HFFc6 (cell line): ENCODE results near the gene DCAF10. TPM values are rescaled to one million over a fixed set of nuclear protein-coding genes. Genes with fewer than 3 reads are reported as not detected.
"Not testable (repeated sequence)": the region's sequence is repeated elsewhere in the genome, so short reads cannot be mapped to it uniquely, and the experiment has no call there.

Source experiments
- DNase-seq: peaks from one replicate; pipeline ENCODE4 v3.0.0-alpha.2; 2018
- H3K27ac Mint-ChIP-seq: 2 replicates; pipeline ENCODE4 v1.8.0; 2020; ENCODE audit warnings: mild to moderate bottlenecking, mixed read lengths
- H3K27me3 Mint-ChIP-seq: 2 replicates; pipeline ENCODE4 v1.8.0; 2021; ENCODE audit warnings: mild to moderate bottlenecking, moderate library complexity, mixed read lengths; ENCODE audit not compliant: insufficient read depth
- H3K36me3 Mint-ChIP-seq: 2 replicates; pipeline ENCODE4 v1.8.0; 2021; ENCODE audit warnings: low read depth, mixed read lengths
- H3K4me1 Mint-ChIP-seq: 2 replicates; pipeline ENCODE4 v1.8.0; 2020; ENCODE audit warnings: low read depth, mixed read lengths
- H3K4me3 Mint-ChIP-seq: 2 replicates; pipeline ENCODE4 v1.8.0; 2020; ENCODE audit warnings: mild to moderate bottlenecking, moderate library complexity, mixed read lengths
- H3K9me3 Mint-ChIP-seq: 2 replicates; pipeline ENCODE4 v1.8.0; 2020; ENCODE audit warnings: mild to moderate bottlenecking, mixed read lengths
- total RNA-seq, 6 experiments: library from RNA; stranded (reverse); fragmentation: NEBNext Ultra II Directional; extraction: Animal tissue kit (Norgen Biotek cat#: 25700); gene quantifications; 2 replicates in 1 of 6; 3 replicates in 5 of 6; pipeline ENCODE4 v1.2.3, GENCODE V29; 2021
- TF ChIP-seq, protein P1 (sequence below): fragments of 200-600 bp; sonication (generic); IDR thresholded peaks from 2 replicates; pipeline ENCODE4 v1.5.0; 2021; ENCODE audit warnings: antibody characterized with exemption, mild to moderate bottlenecking

DCAF10 gene
- total RNA-seq, 6 experiments from 2014 or later: 18.3 to 26.5 (median 23.1) TPM

GRCh38 chr9:37812773-37813379, 12.3 kb downstream of the DCAF10 start:
- no peaks in the 10 kb centered on the region; the same call in none of the 2 replicates for H3K27me3 Mint-ChIP-seq
- H3K27ac Mint-ChIP-seq: no peak overlapping the region
- DNase-seq: no peak
- TF ChIP-seq, protein P1, sequence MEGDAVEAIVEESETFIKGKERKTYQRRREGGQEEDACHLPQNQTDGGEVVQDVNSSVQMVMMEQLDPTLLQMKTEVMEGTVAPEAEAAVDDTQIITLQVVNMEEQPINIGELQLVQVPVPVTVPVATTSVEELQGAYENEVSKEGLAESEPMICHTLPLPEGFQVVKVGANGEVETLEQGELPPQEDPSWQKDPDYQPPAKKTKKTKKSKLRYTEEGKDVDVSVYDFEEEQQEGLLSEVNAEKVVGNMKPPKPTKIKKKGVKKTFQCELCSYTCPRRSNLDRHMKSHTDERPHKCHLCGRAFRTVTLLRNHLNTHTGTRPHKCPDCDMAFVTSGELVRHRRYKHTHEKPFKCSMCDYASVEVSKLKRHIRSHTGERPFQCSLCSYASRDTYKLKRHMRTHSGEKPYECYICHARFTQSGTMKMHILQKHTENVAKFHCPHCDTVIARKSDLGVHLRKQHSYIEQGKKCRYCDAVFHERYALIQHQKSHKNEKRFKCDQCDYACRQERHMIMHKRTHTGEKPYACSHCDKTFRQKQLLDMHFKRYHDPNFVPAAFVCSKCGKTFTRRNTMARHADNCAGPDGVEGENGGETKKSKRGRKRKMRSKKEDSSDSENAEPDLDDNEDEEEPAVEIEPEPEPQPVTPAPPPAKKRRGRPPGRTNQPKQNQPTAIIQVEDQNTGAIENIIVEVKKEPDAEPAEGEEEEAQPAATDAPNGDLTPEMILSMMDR: no peak
- H3K9me3 Mint-ChIP-seq: no peaks in the 10 kb centered on the region
- peaks cover 12% of the 10 kb centered on the region; the same call in 1 of the 2 replicates for H3K4me1 Mint-ChIP-seq
- no peak overlapping the region for H3K4me3 Mint-ChIP-seq
- peaks cover 12% of the 10 kb centered on the region; the same call in 1 of the 2 replicates for H3K36me3 Mint-ChIP-seq

DNA sequence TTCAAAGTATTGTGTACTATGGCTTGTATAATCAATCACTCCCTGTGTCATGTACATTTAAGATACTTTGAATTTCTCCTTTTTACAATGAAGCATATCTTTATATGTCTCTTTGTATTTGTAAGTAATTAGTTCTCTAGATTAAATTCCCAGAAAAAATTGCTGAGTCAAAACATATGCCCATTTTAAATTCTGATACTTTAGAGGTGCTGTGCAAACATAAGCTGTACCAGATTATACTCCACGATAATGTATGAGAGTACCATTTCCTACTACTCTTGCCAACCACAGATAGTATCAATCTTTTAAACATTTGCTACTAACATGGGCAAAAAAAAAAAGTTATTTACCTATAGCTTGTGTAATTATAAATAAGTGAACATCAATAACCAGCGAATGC, 18.3 kb downstream of the DCAF10 start:
- Mint-ChIP-seq H3K36me3 (peaks cover 14% of the 10 kb centered on the region), H3K27ac (no peak overlapping the region), H3K4me1 (no peaks in the 10 kb centered on the region), H3K9me3 (no peaks in the 10 kb centered on the region), H3K27me3 (no peaks in the 10 kb centered on the region; the same call in none of the 2 replicates), H3K4me3 (no peak overlapping the region)
- TF ChIP-seq, protein P1: no peak
- no peak for DNase-seq

- no peaks in the 10 kb centered on the region for H3K9me3 Mint-ChIP-seq
- H3K36me3 Mint-ChIP-seq: peaks cover 24% of the 10 kb centered on the region
- H3K4me1 Mint-ChIP-seq: no peaks in the 10 kb centered on the region
- H3K4me3 Mint-ChIP-seq: no peak overlapping the region
- H3K27me3 Mint-ChIP-seq: no peaks in the 10 kb centered on the region; the same call in none of the 2 replicates
- no peak overlapping the region for H3K27ac Mint-ChIP-seq
- DNase-seq: no peak
- TF ChIP-seq, protein P1: no peak
Observed at GRCh38 chr9:37820142-37820541, 19.5 kb downstream of the DCAF10 start.

- H3K27ac Mint-ChIP-seq, H3K9me3 Mint-ChIP-seq, H3K4me3 Mint-ChIP-seq, H3K4me1 Mint-ChIP-seq, H3K27me3 Mint-ChIP-seq, DNase-seq: not testable (repeated sequence)
- H3K36me3 Mint-ChIP-seq: peaks cover 32% of the 10 kb centered on the region
Observed at GRCh38 chr9:37825174-37825573, 24.6 kb downstream of the DCAF10 start.

DNA sequence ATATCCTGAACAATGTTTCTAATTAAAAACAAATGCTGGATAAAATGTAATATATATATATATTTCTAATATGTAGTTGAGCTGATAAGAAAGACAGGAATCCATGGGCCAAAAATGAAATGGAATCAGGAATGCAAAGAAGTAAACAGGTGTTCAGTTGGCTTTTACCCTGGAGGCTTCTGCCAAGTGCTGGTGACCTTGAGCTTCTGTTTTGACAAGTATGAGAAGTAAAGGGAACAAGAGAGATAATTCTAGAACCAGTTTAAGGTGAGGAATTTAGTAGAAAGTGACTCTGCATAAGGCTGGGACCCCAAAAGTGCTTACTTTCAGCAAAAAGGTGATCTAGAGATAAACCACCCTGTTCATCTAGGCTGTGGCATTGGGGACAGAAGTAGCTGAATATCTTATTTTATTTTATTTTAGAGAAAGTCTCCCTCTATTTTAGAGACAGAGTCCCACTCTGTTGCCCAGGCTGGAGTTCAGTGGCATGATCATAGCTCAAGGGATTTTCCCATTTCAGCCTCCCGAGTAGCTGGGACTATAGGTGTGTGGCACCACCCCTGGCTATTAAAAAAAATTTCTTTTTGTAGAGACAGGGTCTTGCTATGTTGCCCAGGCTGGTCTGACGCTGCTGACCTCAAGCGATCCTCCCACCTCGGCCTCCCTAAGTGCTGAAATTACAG, 27.0 kb downstream of the DCAF10 start:
- H3K36me3 Mint-ChIP-seq: peaks cover 18% of the 10 kb centered on the region
- no peak overlapping the region for H3K4me3 Mint-ChIP-seq
- H3K9me3 Mint-ChIP-seq: no peaks in the 10 kb centered on the region
- no peak overlapping the region for H3K27ac Mint-ChIP-seq
- no peaks in the 10 kb centered on the region; the same call in 1 of the 2 replicates for H3K27me3 Mint-ChIP-seq
- no peaks in the 10 kb centered on the region for H3K4me1 Mint-ChIP-seq
- no peak for DNase-seq
- TF ChIP-seq, protein P1: no peak

- DNase-seq: no peak
- no peaks in the 10 kb centered on the region for H3K9me3 Mint-ChIP-seq
- H3K27me3 Mint-ChIP-seq: no peaks in the 10 kb centered on the region
- H3K4me3 Mint-ChIP-seq: no peak overlapping the region
- H3K36me3 Mint-ChIP-seq: no peaks in the 10 kb centered on the region; the same call in 1 of the 2 replicates
- no peak overlapping the region for H3K27ac Mint-ChIP-seq
- peaks cover 15% of the 10 kb centered on the region for H3K4me1 Mint-ChIP-seq
- TF ChIP-seq, protein P1: no peak
Observed at GRCh38 chr9:37835821-37836220, 35.2 kb downstream of the DCAF10 start.
